Endothelial cell (in vitro differentiated cells): Measurements from ENCODE around the gene MXRA8. TPM values are rescaled to one million over a fixed set of nuclear protein-coding genes. Genes with fewer than 3 reads are reported as not detected.

Source experiments
- DNase-seq: peaks from one replicate; pipeline ENCODE4 v3.0.0; 2021; ENCODE audit warnings: low spot score
- H3K27ac Mint-ChIP-seq: one replicate; pipeline ENCODE4 v1.8.0; 2021; ENCODE audit warnings: mixed read lengths, inconsistent platforms; ENCODE audit not compliant: unreplicated experiment
- H3K27me3 Mint-ChIP-seq: one replicate; pipeline ENCODE4 v1.8.0; 2021; ENCODE audit warnings: mild to moderate bottlenecking, moderate library complexity, mixed read lengths, inconsistent platforms; ENCODE audit not compliant: unreplicated experiment
- H3K36me3 Mint-ChIP-seq: one replicate; pipeline ENCODE4 v1.8.0; 2021; ENCODE audit warnings: mild to moderate bottlenecking, low read depth, mixed read lengths, inconsistent platforms; ENCODE audit not compliant: unreplicated experiment
- H3K4me1 Mint-ChIP-seq: one replicate; pipeline ENCODE4 v1.8.0; 2021; ENCODE audit warnings: mild to moderate bottlenecking, mixed read lengths, inconsistent platforms; ENCODE audit not compliant: unreplicated experiment
- H3K4me3 Mint-ChIP-seq: one replicate; pipeline ENCODE4 v1.8.0; 2021; ENCODE audit warnings: mild to moderate bottlenecking, mixed read lengths, inconsistent platforms; ENCODE audit not compliant: unreplicated experiment
- H3K9me3 Mint-ChIP-seq: one replicate; pipeline ENCODE4 v1.8.0; 2021; ENCODE audit warnings: mixed read lengths, inconsistent platforms; ENCODE audit not compliant: unreplicated experiment
- total RNA-seq: library from RNA; stranded (reverse); fragmentation: NEBNext Ultra II Directional; extraction: Animal tissue kit (Norgen Biotek cat#: 25700); gene quantifications from one replicate; pipeline ENCODE4 v1.2.1, GENCODE V29; 2021; ENCODE audit not compliant: unreplicated experiment
- TF ChIP-seq, protein P1 (sequence below): fragments of 200-600 bp; sonication (generic); IDR thresholded peaks from one replicate; pipeline ENCODE4 v1.5.0; 2021; ENCODE audit warnings: antibody characterized with exemption; ENCODE audit not compliant: unreplicated experiment

The MXRA8 gene
- total RNA-seq, 1 donor from 2014 or later: 0.64 TPM

DNA sequence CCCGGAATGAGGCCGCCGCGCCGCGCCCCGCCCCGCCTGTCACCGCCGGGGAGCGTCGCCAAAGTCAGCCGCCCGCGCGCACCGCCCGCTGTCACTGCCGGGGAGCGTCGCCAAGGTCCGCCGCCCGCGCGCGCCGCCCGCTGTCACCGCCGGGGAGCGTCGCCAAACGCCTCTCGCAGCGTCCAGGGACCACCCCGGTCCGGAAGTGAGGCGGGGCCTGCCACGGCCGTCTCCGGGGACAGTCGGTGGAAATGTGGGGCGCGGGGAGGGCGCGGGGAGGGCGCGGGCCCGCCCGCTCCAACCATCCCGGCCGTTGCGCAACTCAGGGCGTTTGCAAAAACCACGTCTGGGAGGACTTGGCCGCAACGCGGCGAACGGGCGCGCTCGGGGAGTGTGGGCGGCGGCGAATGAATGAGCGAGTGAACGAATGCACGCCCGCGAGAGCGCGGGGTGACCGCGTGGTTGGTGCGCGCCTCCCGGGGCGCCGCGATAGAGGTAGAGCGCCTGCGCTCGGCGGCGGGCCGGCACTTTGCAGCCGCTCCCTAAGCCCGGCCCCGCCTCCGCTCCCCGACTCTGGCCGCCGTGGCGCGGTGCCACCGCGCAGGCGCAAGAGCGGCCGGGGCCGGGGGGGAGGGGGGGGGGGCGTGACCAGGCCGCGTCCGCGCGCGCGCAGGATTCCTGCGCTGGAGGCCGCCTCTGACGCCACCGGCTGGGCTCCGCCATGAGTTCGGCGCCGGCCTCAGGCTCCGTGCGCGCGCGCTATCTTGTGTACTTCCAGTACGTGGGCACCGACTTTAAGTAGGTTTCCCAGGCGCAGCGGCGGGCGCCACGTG lies 50.2 kb downstream of the MXRA8 start, which contains the start of the genes ACAP3 and PUSL1:
TSS of gene ACAP3 (minus strand) at position 8 of the 833 bp plus-strand sequence. CDS start 115 bp downstream, outside the sequence.
TSS of gene PUSL1 (plus strand) at position 675 of the 833 bp plus-strand sequence. CDS start at position 722, 47 bp downstream.
- Mint-ChIP-seq H3K27ac (no peak within 1 kb of the TSS), H3K4me3 (peak within 1 kb of the TSS; percentile 92), H3K27me3 (peaks cover 9% of the 10 kb centered on the region), H3K36me3 (no peaks in the 10 kb centered on the region), H3K4me1 (peaks cover 15% of the 10 kb centered on the region), H3K9me3 (no peaks in the 10 kb centered on the region)
- TF ChIP-seq, protein P1, sequence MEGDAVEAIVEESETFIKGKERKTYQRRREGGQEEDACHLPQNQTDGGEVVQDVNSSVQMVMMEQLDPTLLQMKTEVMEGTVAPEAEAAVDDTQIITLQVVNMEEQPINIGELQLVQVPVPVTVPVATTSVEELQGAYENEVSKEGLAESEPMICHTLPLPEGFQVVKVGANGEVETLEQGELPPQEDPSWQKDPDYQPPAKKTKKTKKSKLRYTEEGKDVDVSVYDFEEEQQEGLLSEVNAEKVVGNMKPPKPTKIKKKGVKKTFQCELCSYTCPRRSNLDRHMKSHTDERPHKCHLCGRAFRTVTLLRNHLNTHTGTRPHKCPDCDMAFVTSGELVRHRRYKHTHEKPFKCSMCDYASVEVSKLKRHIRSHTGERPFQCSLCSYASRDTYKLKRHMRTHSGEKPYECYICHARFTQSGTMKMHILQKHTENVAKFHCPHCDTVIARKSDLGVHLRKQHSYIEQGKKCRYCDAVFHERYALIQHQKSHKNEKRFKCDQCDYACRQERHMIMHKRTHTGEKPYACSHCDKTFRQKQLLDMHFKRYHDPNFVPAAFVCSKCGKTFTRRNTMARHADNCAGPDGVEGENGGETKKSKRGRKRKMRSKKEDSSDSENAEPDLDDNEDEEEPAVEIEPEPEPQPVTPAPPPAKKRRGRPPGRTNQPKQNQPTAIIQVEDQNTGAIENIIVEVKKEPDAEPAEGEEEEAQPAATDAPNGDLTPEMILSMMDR: no peak
- peak; percentile 81 for DNase-seq

DNA sequence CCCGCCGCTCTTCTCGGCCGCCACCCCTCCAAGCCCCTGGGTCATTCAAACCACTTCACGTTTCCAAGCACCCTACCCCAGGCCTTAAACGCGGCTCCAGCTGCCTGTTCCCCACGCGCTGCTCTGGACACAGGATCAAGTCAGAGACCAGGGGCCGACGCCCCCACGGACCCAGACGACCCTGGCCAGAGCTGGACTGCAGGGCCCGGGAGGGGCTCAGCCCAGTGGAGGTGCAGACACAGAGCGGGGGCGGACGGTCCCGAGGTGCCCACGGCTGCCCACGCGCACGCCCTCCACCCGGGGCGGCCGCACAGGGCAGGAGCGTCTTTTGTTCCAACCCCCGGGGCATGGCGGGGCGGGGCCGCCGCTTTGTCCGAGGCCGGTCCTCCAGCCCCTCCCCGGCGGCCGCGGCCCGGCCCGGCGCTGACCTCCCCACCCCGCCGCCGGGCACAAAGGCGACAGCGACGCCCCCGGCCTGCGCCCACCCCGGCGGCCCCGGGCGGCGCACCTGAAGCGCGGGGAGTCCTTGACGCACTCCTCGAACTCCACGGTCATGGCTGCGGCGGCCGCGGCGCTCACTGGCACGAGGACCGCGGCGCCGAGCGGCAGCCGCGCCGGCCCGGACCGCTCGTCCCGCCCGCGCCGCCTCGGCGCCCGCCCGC lies 51.0 kb downstream of the MXRA8 start:
- Mint-ChIP-seq H3K4me3 (peak overlapping the region; percentile 92), H3K9me3 (no peaks in the 10 kb centered on the region), H3K27me3 (peaks cover 9% of the 10 kb centered on the region), H3K36me3 (no peaks in the 10 kb centered on the region), H3K4me1 (peaks cover 15% of the 10 kb centered on the region), H3K27ac (no peak overlapping the region)
- no peak for DNase-seq
- TF ChIP-seq, protein P1: no peak

DNA sequence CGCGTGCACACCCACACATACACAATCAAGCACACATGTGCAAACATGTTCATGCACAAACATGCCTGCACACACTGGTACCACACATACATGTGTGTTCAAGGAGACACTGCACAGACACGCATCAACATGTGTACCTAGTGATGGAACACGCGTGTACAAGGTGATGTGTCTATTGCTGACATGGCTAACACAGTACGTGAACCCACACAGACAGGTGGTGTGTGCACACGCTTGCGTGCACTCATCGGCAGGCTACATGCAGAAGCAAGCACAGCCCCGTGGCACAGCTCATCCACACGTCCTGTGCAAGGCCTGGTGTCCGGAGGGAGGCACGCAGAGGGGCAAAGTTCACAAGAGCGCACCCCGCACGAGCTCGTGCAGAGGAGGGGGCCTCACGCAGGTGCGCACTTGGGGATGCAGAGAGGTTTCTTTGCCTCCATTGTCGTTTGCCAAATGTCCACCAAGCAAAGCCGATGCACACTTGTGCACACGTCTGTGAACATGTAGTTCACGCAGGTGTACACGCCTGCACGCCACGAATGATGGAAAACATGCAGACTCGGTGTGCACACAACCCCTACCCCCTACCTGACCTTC lies 51.6 kb downstream of the MXRA8 start:
- Mint-ChIP-seq H3K36me3 (no peaks in the 10 kb centered on the region), H3K27me3 (peaks cover 9% of the 10 kb centered on the region), H3K4me3 (peak overlapping the region; percentile 92), H3K27ac (no peak overlapping the region), H3K4me1 (peaks cover 15% of the 10 kb centered on the region), H3K9me3 (no peaks in the 10 kb centered on the region)
- no peak for DNase-seq
- TF ChIP-seq, protein P1: no peak

DNA sequence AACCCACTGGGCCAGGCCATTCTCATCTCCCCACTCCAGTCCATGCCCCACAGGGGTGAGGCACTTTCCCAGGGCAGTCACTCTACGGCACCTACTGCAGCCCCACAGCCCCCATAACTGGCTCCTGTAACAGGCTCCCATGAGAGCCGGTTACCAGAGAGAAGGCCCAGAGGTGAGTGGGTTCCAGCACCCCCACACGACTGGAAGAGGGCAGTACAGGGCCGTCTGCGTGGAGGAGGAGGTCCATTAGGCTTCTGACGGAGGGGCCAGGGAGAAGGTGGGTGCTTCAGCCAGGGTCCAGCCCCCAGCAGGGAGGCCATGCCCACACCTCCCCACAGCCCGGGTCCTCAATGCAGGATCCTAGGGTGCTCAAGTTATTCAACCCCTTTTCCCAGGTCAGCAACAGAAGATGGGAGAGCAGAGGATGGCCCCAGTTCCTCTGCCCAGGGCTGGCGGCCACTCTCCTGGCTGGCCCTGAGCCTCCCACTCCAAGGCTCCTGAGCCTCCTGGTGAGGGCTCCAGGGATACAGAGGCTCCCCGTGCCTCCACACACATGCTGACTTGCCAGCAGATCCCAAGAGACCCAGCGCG lies 52.2 kb downstream of the MXRA8 start:
- peaks cover 11% of the 10 kb centered on the region for H3K27me3 Mint-ChIP-seq
- no peaks in the 10 kb centered on the region for H3K36me3 Mint-ChIP-seq
- peaks cover 15% of the 10 kb centered on the region for H3K4me1 Mint-ChIP-seq
- peak overlapping the region; percentile 92 for H3K4me3 Mint-ChIP-seq
- DNase-seq: no peak
- no peaks in the 10 kb centered on the region for H3K9me3 Mint-ChIP-seq
- H3K27ac Mint-ChIP-seq: no peak overlapping the region
- TF ChIP-seq, protein P1: no peak
